HG03378 (cell line): Measurements from ENCODE around the gene FGFBP1.

Source experiments
- ATAC-seq: cut with Tn5 transposase; IDR thresholded peaks from one replicate; pipeline ENCODE4 v1.9.1; 2021; ENCODE audit warnings: mild to moderate bottlenecking, moderate library complexity; ENCODE audit not compliant: unreplicated experiment

Gene FGFBP1

GRCh38 chr4:15913631-15913970, 24.9 kb downstream of the FGFBP1 start:
- no peak for ATAC-seq

GRCh38 chr4:15912961-15913630, 25.4 kb downstream of the FGFBP1 start:
- ATAC-seq = no peak

- no peak for ATAC-seq
These were observed 26.3 kb downstream of the FGFBP1 start for GRCh38 chr4:15912236-15912635.

GRCh38 chr4:15910155-15910940, 28.2 kb downstream of the FGFBP1 start:
- no peak for ATAC-seq

GRCh38 chr4:15907430-15907829, 31.1 kb downstream of the FGFBP1 start:
- ATAC-seq = no peak

- ATAC-seq = no peak
These were observed 32.5 kb downstream of the FGFBP1 start for GRCh38 chr4:15906020-15906443.

GRCh38 chr4:15902746-15903145, 35.8 kb downstream of the FGFBP1 start:
- no peak for ATAC-seq

- ATAC-seq = no peak
These were observed 36.5 kb downstream of the FGFBP1 start for GRCh38 chr4:15901998-15902397.

- ATAC-seq = no peak
These were observed 37.5 kb downstream of the FGFBP1 start for GRCh38 chr4:15901007-15901406.

GRCh38 chr4:15899511-15899910, 39.0 kb downstream of the FGFBP1 start:
- no peak for ATAC-seq

GRCh38 chr4:15898902-15899301, 39.6 kb downstream of the FGFBP1 start:
- no peak for ATAC-seq

GRCh38 chr4:15897577-15897976, 41.0 kb downstream of the FGFBP1 start:
- no peak for ATAC-seq

- ATAC-seq = no peak
These were observed 43.3 kb downstream of the FGFBP1 start for GRCh38 chr4:15894921-15895916.

GRCh38 chr4:15894393-15894792, 44.1 kb downstream of the FGFBP1 start:
- no peak for ATAC-seq

- no peak for ATAC-seq
These were observed 44.6 kb downstream of the FGFBP1 start for GRCh38 chr4:15893962-15894361.

- ATAC-seq = peak; percentile 80
These were observed 47.2 kb downstream of the FGFBP1 start for GRCh38 chr4:15891312-15891711.

- no peak for ATAC-seq
These were observed 48.2 kb downstream of the FGFBP1 start for GRCh38 chr4:15890246-15890829.

- no peak for ATAC-seq
These were observed 50.0 kb downstream of the FGFBP1 start for GRCh38 chr4:15888515-15888914.
